ENCODE data around the gene TAAR1.

DNA sequence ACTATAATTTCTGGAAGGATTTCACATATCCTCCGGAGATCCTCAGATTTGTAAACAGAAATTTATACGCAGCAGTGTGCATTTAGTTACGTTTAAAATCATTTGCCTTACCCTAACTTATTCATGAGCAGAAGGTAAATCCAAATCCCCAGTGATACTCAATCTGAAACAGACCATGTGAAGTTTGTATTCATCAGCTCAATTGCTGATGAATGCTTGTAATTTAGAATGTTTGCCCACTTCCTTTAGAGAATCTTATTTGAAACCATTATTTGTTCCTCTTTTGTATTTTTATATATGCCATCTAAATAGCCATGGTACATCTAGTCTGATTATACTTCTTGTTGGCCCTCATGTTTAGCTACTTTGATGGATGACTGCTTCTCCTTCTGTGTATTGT, 15.4 kb downstream of the TAAR1 start:
- TF ChIP-seq POLR2A (IDR thresholded peaks at IDR 0.05) (no peak), EP300 (IDR thresholded peaks at IDR 0.05) (no peak)
- TF ChIP-seq, protein P1, sequence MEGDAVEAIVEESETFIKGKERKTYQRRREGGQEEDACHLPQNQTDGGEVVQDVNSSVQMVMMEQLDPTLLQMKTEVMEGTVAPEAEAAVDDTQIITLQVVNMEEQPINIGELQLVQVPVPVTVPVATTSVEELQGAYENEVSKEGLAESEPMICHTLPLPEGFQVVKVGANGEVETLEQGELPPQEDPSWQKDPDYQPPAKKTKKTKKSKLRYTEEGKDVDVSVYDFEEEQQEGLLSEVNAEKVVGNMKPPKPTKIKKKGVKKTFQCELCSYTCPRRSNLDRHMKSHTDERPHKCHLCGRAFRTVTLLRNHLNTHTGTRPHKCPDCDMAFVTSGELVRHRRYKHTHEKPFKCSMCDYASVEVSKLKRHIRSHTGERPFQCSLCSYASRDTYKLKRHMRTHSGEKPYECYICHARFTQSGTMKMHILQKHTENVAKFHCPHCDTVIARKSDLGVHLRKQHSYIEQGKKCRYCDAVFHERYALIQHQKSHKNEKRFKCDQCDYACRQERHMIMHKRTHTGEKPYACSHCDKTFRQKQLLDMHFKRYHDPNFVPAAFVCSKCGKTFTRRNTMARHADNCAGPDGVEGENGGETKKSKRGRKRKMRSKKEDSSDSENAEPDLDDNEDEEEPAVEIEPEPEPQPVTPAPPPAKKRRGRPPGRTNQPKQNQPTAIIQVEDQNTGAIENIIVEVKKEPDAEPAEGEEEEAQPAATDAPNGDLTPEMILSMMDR (IDR thresholded peaks at IDR 0.05), result no peak
